HL-60 (cell line): ENCODE data around the gene NFE2.

ENCODE experiments used
- DNase-seq, 2 experiments: peaks; one replicate each; pipeline ENCODE4 v3.0.0-alpha.2; 2010 to 2020; ENCODE audit warnings: low read depth in 1 of 2, low spot score in 1 of 2
- H3K27ac ChIP-seq: fragments of 250-450 bp; sonication (Bioruptor Pico); replicated peaks from 2 replicates; pipeline ENCODE4 v1.5.1; 2020; ENCODE audit warnings: mild to moderate bottlenecking, moderate library complexity
- H3K27me3 ChIP-seq: fragments of 250-450 bp; sonication (Bioruptor Pico); 2 replicates; pipeline ENCODE4 v1.5.1; 2021; ENCODE audit warnings: mild to moderate bottlenecking, moderate library complexity; ENCODE audit not compliant: insufficient read depth, poor library complexity, severe bottlenecking
- H3K4me3 ChIP-seq: replicated peaks from 2 replicates; pipeline ENCODE4 v1.5.1; 2011; ENCODE audit warnings: mild to moderate bottlenecking, control low read depth, low read length; ENCODE audit not compliant: insufficient read depth
- CTCF ChIP-seq: IDR thresholded peaks from one replicate; pipeline ENCODE4 v1.5.1; 2011; ENCODE audit warnings: low read length, control low read depth, inconsistent platforms; ENCODE audit not compliant: insufficient read depth
- GABPA ChIP-seq: IDR thresholded peaks from 2 replicates; pipeline ENCODE4 v1.6.1; 2012; ENCODE audit warnings: low read depth
- POLR2AphosphoS5 ChIP-seq: IDR thresholded peaks from 2 replicates; pipeline ENCODE4 v1.6.1; 2012; ENCODE audit warnings: low read depth
- REST ChIP-seq: IDR thresholded peaks from 2 replicates; pipeline ENCODE4 v1.6.1; 2012; ENCODE audit warnings: low read depth; ENCODE audit not compliant: insufficient replicate concordance
- SPI1 ChIP-seq: IDR thresholded peaks from 2 replicates; pipeline ENCODE4 v1.6.1; 2012; ENCODE audit warnings: low read depth, mild to moderate bottlenecking, borderline replicate concordance

Gene NFE2

GRCh38 chr12:54292083-54292930, 8.5 kb downstream of the NFE2 start:
- TF ChIP-seq REST (no peak), SPI1 (no peak), CTCF (no peak), GABPA (no peak), POLR2AphosphoS5 (peak; percentile 48; the same call in 1 of the 2 replicates)
- Histone ChIP-seq H3K4me3 (no peak overlapping the region), H3K27me3 (no peaks in the 10 kb centered on the region), H3K27ac (no peak overlapping the region; the same call in 1 of the 2 replicates)
- DNase-seq, result peak in 1 of 2 experiments; percentile 17

GRCh38 chr12:54287261-54288157, 13.3 kb downstream of the NFE2 start:
- TF ChIP-seq REST (no peak), POLR2AphosphoS5 (peak; percentile 99)
- peak in 1 of 2 experiments; percentile 13 for DNase-seq
- Histone ChIP-seq H3K27ac (no peak overlapping the region; the same call in none of the 2 replicates), H3K27me3 (no peaks in the 10 kb centered on the region), H3K4me3 (no peak overlapping the region)

- no peak for DNase-seq
- TF ChIP-seq SPI1 (peak; percentile 64; the same call in 1 of the 2 replicates), POLR2AphosphoS5 (peak; percentile 89), GABPA (no peak)
- no peaks in the 10 kb centered on the region for H3K27me3 ChIP-seq
- H3K4me3 ChIP-seq, result no peak overlapping the region
- peak overlapping the region; percentile 2 for H3K27ac ChIP-seq
These were observed 14.5 kb downstream of the NFE2 start for GRCh38 chr12:54286042-54287030.
